ENCODE data around the gene RFNG. TPM values are rescaled to one million over a fixed set of nuclear protein-coding genes. Genes with fewer than 3 reads are reported as not detected.

Gene RFNG
- total RNA-seq, 1 donor from 2014 or later: 21.6 TPM

GRCh38 chr17:82013772-82014321 is 37.8 kb downstream of the RFNG start:
- ATAC-seq: no peak

GRCh38 chr17:82013341-82013740 is 38.3 kb downstream of the RFNG start:
- ATAC-seq: peak; percentile 46

- ATAC-seq: no peak
These were observed 38.8 kb downstream of the RFNG start for GRCh38 chr17:82012640-82013295.

- no peak for ATAC-seq
These were observed 39.4 kb downstream of the RFNG start for GRCh38 chr17:82012261-82012639.

GRCh38 chr17:82011617-82012187 is 39.9 kb downstream of the RFNG start:
- ATAC-seq: no peak

- ATAC-seq: no peak
These were observed 40.8 kb downstream of the RFNG start for GRCh38 chr17:82010575-82011525.

- ATAC-seq: no peak
These were observed 42.2 kb downstream of the RFNG start for GRCh38 chr17:82009413-82009812.

- ATAC-seq: no peak
These were observed 42.6 kb downstream of the RFNG start for GRCh38 chr17:82008941-82009405.

- no peak for ATAC-seq
These were observed 43.2 kb downstream of the RFNG start for GRCh38 chr17:82008258-82008940.

- no peak for ATAC-seq
These were observed 43.9 kb downstream of the RFNG start for GRCh38 chr17:82007495-82008257.

GRCh38 chr17:82007228-82007494 is 44.5 kb downstream of the RFNG start:
- no peak for ATAC-seq

GRCh38 chr17:82006468-82007227 is 45.0 kb downstream of the RFNG start:
- ATAC-seq: no peak

- ATAC-seq: no peak
These were observed 45.8 kb downstream of the RFNG start for GRCh38 chr17:82005701-82006348.

- no peak for ATAC-seq
These were observed 46.8 kb downstream of the RFNG start for GRCh38 chr17:82004517-82005455.

GRCh38 chr17:82003411-82004381 is 47.9 kb downstream of the RFNG start:
- peak; percentile 87 for ATAC-seq

- ATAC-seq: no peak
These were observed 50.0 kb downstream of the RFNG start for GRCh38 chr17:82001571-82002056.

GRCh38 chr17:82000803-82001570 is 50.6 kb downstream of the RFNG start:
- no peak for ATAC-seq
